Measurements from ENCODE around the gene NTM. TPM values are rescaled to one million over a fixed set of nuclear protein-coding genes. Genes with fewer than 3 reads are reported as not detected.

Gene NTM
- total RNA-seq, 1 experiment from 2014 or later = not detected

GRCh38 chr11:131467645-131468394, 97.4 kb downstream of the NTM start:
- no peaks in the 10 kb centered on the region for H3K27me3 ChIP-seq (ENCODE audit: insufficient read depth, low read length)
- peaks cover 0 to 6% of the 10 kb centered on the region in 2 experiments; a peak in 2 of 4 replicates for H3K9me3 ChIP-seq (ENCODE audit: control insufficient read depth in 1 of 2, insufficient read depth in 1 of 2, low read depth in 1 of 2, low read length in 2 of 2)
- no peak overlapping the region for H3K9ac ChIP-seq (ENCODE audit: low read length)
- ChIA-PET RAD21 (ENCODE audit: low non-redundant PET in 1 of 2, low total read pairs in 2 of 2, uncharacterized antibody in 2 of 2, unreplicated experiment in 2 of 2) (no interaction called here), CTCF (no interaction called here), POLR2A (no interaction called here)
- ATAC-seq (no peak), DNase-seq (ENCODE audit: low read depth, low spot score) (no peak)
- H3K36me3 ChIP-seq (ENCODE audit: control insufficient read depth in 1 of 2, insufficient read depth in 2 of 2, low read length in 2 of 2) = no peaks in the 10 kb centered on the region
- H3K9me2 ChIP-seq (ENCODE audit: insufficient read depth) = no peaks in the 10 kb centered on the region
- no peak overlapping the region for H2AFZ ChIP-seq (ENCODE audit: low read depth, low read length, poor library complexity, severe bottlenecking)
- no peaks in the 10 kb centered on the region for H3K4me1 ChIP-seq (ENCODE audit: control insufficient read depth in 1 of 2, insufficient read depth in 2 of 2, low read length in 2 of 2)
- no peaks in the 10 kb centered on the region for H3K79me2 ChIP-seq (ENCODE audit: insufficient read depth, low read length)
- no TSS peak for BruUV-seq (replicated peaks)
- no peak overlapping the region for H3K27ac ChIP-seq (ENCODE audit: low read depth, low read length)
- H4K20me1 ChIP-seq (ENCODE audit: insufficient read depth) = no peaks in the 10 kb centered on the region
- H3K4me2 ChIP-seq (ENCODE audit: low read length) = no peak overlapping the region
- intact Hi-C loops (cut with micrococcal nuclease) = no loop called here
- no peak overlapping the region for H3K4me3 ChIP-seq (replicated peaks in 1 of 2; ENCODE audit: low read depth in 1 of 2, low read length in 2 of 2)
- TF ChIP-seq, protein P1, sequence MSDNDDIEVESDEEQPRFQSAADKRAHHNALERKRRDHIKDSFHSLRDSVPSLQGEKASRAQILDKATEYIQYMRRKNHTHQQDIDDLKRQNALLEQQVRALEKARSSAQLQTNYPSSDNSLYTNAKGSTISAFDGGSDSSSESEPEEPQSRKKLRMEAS (IDR thresholded peaks at IDR 0.05) = no peak
- TF ChIP-seq ATF3 (IDR thresholded peaks at IDR 0.05) (no peak), CEBPB (IDR thresholded peaks at IDR 0.05; ENCODE audit: low read depth) (no peak), POLR2A (IDR thresholded peaks at IDR 0.05; ENCODE audit: borderline replicate concordance, extremely low read depth, insufficient read depth, insufficient read length) (no peak), EZH2phosphoT487 (IDR thresholded peaks at IDR 0.05; ENCODE audit: borderline replicate concordance) (no peak), YY1 (IDR thresholded peaks at IDR 0.05; ENCODE audit: extremely low read depth, insufficient replicate concordance, low read depth, low read length) (no peak), EGR1 (IDR thresholded peaks at IDR 0.05; ENCODE audit: low read depth) (no peak), FOSL1 (IDR thresholded peaks at IDR 0.05; ENCODE audit: low read depth) (no peak), ELF1 (IDR thresholded peaks at IDR 0.05; ENCODE audit: borderline replicate concordance, low read depth) (no peak), EZH2 (IDR thresholded peaks at IDR 0.05) (no peak), REST (IDR thresholded peaks at IDR 0.05; ENCODE audit: low read depth) (no peak), ZFX (IDR thresholded peaks at IDR 0.05) (no peak), POLR2AphosphoS5 (IDR thresholded peaks at IDR 0.05; ENCODE audit: low read depth, low read length) (no peak), RAD21 (IDR thresholded peaks at IDR 0.05; ENCODE audit: low read depth) (no peak), ZNF274 (IDR thresholded peaks at IDR 0.05; ENCODE audit: low read depth, low read length) (no peak)
- TF ChIP-seq, protein P2, sequence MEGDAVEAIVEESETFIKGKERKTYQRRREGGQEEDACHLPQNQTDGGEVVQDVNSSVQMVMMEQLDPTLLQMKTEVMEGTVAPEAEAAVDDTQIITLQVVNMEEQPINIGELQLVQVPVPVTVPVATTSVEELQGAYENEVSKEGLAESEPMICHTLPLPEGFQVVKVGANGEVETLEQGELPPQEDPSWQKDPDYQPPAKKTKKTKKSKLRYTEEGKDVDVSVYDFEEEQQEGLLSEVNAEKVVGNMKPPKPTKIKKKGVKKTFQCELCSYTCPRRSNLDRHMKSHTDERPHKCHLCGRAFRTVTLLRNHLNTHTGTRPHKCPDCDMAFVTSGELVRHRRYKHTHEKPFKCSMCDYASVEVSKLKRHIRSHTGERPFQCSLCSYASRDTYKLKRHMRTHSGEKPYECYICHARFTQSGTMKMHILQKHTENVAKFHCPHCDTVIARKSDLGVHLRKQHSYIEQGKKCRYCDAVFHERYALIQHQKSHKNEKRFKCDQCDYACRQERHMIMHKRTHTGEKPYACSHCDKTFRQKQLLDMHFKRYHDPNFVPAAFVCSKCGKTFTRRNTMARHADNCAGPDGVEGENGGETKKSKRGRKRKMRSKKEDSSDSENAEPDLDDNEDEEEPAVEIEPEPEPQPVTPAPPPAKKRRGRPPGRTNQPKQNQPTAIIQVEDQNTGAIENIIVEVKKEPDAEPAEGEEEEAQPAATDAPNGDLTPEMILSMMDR (IDR thresholded peaks at IDR 0.05 in 2 of 3, conservative IDR thresholded peaks at IDR 0.05 in 1 of 3; ENCODE audit: borderline replicate concordance in 1 of 3, insufficient read depth in 1 of 3, low read depth in 2 of 3, low read length in 2 of 3) = no peak

All from HCT116 (cell line).